Activated CD8-positive, alpha-beta memory T cell treated with anti-CD3 and anti-CD28 coated beads, Interleukin-2, amount 50 U/mL, for 4 hours (primary cell): ENCODE measurements around the gene MBTPS2.
"Not testable (repeated sequence)": the region's sequence is repeated elsewhere in the genome, so short reads cannot be mapped to it uniquely, and the experiment has no call there.

Source experiments
- DNase-seq: peaks from one replicate; pipeline ENCODE4 v3.0.0-alpha.2; 2020

The MBTPS2 gene

GRCh38 chrX:21863241-21863640 lies 23.8 kb downstream of the MBTPS2 start:
- DNase-seq = no peak

DNA sequence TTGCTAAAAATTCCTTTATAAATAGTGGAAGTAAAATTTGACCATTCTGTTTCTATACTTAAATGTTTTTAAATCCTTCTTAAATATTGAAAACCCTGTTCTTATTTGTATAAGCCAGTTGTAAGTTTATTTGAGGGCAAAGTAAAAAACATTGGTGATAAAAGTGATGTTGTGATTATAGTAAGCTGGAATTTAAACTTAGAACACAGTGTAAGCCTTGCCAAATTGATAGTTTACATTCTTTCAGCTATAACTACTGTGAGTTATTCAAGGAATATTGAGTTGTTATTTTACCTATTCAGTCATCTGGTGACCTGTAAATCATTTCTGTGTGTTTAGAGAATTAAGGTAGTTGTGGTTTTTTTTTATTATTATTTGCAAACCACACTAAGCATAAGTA lies 26.0 kb downstream of the MBTPS2 start:
- no peak for DNase-seq

DNA sequence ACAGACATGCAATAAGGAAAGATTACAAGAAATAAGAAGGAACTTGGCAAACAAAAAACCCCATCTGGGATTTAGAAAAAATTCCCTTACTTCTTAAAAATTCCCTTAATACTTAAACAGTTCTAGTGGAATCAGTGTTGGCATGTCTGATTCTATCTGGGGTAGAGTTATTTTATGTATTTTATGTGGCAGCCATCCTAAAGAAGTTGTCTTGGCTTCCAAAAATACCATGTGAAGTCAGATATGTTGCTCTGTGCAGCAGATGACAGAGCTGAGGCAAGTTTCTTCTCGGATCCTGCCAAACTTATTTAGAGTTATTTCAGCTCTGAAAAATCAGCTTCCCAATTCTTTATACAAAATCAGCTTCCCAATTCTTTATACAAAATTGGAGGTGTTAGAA lies 31.1 kb downstream of the MBTPS2 start:
- no peak for DNase-seq

DNA sequence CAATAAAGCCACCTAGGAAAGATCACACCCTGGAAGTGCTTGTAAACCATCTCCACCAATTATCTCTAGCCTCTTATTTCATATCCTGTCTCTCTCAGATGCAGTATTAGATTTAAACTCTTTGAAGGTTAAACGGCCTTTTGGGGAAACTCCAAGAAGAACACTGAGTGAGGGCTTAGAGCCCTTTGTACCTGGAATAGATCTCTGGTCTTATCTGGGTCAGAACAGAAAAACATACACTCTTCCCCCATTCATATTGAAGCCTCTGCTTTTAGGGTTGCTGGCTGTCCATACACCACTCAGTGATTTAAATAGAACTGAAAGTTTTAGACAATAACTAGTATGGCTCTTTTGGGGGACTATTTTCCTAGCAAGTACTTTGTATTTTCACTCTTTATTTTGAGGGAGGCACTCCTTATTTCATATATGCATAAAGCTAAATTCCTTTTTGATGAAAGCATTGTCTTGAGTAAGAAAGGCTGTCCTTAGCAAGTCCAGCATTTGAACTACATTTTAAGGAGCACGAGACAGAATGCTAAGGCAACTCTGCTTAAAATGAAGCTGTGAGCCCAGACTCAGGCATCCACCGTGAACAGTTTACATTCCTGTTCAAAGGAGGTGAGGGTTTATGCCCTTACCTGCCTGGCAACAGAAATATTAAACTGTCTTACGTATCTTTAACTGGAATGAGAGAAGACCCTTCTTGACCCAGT lies 33.8 kb downstream of the MBTPS2 start:
- DNase-seq = no peak

DNA sequence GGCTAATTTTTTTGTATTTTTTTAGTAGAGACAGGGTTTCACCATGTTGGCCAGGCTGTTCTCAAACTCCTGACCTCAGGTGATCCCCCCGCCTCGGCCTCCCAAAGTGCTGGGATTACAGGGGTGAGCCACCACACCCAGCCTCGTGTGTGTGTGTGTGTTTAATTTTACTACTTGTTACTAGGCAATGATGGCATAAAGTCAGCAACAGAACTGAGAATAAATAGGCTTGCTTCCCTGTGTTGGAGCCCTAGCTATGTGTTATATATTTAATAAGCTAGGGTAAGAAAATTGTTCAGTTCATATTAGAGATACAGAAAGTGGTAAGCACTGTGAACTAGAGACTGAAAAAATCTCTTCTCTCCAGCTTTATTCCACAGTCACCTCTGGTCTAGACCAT lies 34.8 kb downstream of the MBTPS2 start:
- DNase-seq = not testable (repeated sequence)

GRCh38 chrX:21875013-21875412 lies 35.6 kb downstream of the MBTPS2 start:
- DNase-seq = no peak

DNA sequence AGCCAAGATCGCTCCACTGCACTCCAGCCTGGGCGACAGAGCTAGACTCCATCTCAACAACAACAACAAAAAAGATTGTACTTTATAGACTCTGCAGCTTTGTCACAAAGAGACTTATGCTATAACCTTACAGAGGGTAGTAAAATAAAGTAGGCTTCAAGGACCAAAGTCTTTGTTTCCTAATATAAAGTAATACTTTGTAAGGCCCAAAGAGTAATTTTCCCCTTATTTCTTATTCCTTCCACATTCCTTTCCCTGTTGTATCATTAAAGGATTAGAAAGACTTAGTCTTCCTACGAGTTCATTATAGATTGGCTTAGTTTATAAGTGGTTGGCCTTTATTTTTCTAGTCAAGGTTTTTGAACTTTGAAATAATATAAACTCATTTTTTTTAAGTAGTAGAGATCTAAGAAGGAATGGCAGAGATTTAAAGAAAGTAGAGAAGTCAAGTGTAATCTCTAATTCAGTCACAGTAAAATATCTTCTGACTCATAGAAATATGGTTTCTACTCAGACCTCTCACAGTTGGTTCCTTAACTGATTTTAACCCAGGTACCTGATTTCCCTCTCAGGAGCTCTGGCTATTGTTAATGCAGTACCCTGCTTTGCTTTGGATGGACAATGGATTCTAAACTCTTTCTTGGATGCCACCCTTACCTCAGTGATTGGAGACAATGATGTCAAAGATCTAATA lies 42.6 kb downstream of the MBTPS2 start:
- no peak for DNase-seq

DNA sequence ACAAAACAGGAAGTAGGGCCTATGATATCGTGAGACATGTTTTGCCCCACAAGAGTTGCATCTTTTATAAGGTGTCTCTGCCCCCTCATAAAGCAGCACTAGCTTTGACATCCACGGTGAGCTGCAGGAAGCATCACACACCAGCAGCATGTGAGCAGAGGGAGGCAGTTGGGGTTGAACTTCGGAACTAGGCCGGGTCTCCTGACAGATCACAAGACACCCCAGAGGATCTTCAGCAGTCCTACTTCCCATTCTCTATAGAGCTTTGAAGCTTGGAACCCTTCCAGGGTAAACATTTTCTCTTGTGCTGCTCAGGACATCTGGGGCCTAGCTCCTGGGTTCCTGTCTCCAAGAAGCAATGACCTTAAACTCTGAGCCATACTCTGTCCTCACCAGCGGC lies 43.8 kb downstream of the MBTPS2 start:
- DNase-seq = no peak

DNA sequence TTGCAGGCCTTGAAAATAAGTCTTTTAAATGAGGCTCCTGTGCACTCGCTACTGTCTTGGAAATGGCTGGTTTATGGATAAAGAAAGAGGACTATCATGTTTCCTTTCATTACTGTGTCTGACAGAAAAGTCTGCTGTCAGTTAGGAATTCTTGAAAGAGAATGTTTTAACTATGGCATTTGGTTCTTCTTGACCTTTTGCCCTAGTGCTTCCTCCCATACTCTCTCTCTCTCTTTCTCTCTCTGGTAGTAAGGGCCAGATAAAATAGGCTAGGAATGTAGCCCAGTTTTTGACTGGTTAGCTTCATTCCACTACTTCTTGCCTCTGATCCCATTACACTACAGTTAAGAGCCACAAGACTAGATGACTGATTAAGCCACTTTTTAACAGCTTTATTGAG lies 46.2 kb downstream of the MBTPS2 start:
- no peak for DNase-seq

DNA sequence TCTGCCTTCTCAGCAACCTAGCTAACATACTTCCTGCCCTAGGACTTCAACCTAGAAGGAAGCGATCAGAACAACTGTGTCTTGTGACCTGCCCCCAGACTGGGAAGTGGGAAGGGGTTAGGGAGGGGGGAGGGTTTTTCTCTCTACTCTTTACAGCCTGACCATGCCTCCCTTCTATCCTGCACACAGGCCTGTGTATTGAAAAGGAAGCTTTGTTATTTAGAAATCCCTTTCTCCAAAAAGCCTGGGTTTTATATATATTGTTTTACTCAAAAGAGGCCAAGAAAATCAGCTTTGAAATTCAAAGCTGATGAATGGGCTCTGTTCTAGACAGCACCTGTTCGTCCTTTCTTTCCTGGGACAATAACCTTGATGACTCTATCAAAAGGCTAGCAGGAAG lies 65.9 kb downstream of the MBTPS2 start:
- DNase-seq = no peak

- DNase-seq = no peak
Observed at GRCh38 chrX:21905953-21906352, 66.5 kb downstream of the MBTPS2 start.

DNA sequence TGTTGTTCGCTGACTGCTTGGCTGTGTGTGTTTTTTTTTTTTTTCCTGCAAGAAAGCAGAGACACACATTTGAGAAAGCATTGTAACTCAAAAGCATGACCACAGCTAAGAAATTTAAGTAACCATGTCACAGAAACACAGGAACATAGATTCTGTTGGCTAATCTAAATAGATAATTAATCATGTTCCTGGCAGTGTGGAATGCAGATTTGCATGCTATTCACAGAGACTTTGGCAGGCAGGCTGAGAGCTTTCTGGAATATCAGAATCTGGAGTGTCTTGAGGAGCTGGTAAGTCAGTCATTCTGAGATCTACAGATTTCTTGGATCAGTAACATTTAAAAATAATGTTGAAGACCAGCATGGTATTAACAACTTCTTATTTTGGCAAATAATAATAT lies 67.8 kb downstream of the MBTPS2 start:
- DNase-seq = no peak

GRCh38 chrX:21911481-21911880 lies 72.1 kb downstream of the MBTPS2 start:
- no peak for DNase-seq

DNA sequence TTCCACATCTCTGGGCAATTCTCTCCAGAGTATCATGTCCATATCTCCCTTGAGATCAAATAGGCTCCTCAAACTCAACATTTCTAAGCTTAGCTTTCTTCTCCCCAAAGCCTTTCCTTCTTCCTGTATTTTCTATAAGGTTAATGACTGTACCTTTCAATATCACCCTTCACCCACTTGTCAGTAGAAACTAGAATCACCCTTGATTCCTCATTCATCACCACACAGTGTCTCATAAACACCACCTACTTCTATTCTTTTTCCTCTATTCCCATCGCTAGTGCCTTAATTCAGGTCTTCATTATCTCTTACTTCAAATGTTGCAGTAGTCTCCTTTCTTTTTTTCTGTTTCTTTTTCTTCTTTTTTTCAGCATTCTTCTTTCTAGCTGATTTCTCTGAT lies 72.8 kb downstream of the MBTPS2 start:
- DNase-seq = no peak

DNA sequence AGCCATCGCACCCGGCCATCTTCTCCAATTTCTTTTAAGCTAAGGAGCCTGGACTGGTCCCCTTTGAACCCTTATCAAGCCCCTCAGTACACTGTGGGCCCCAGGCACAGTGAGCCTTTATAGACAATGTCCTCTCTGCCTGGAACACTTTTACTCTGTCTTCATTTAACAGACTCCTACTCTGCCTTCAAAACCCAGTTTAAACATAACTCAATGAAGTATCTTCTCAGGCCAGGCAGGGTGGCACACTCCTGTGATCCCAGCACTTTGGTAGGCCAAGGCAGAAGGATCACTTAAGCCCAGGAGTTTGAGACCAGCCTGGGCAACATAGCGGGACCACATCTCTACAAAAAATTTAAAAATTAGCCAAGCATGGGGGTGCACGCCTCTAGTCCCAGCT lies 73.6 kb downstream of the MBTPS2 start:
- no peak for DNase-seq

DNA sequence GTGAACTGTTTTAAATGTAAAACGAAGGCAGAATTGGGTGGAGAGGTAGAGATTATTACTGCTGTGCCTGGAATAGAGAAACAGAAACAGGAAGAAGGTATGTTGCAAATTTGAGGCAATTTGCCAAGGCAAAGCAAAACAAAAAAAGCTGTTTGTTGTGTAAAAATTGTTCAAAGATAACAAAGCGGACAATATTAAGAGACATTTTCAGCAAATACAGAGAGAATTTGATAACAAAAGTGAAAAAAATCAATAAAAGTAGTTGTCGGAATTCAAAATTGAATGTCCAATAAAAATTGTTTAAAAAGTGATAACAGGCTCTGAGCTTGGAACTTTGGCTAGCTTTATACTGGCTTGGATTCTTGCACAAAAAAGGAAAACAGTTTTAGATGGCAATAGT lies 86.7 kb downstream of the MBTPS2 start:
- DNase-seq = no peak

GRCh38 chrX:21926527-21927278 lies 87.3 kb downstream of the MBTPS2 start:
- DNase-seq = no peak

- no peak for DNase-seq
Observed at GRCh38 chrX:21929209-21929608, 89.8 kb downstream of the MBTPS2 start.

GRCh38 chrX:21930986-21931385 lies 91.6 kb downstream of the MBTPS2 start:
- no peak for DNase-seq

GRCh38 chrX:21932292-21933002 lies 93.0 kb downstream of the MBTPS2 start:
- no peak for DNase-seq

DNA sequence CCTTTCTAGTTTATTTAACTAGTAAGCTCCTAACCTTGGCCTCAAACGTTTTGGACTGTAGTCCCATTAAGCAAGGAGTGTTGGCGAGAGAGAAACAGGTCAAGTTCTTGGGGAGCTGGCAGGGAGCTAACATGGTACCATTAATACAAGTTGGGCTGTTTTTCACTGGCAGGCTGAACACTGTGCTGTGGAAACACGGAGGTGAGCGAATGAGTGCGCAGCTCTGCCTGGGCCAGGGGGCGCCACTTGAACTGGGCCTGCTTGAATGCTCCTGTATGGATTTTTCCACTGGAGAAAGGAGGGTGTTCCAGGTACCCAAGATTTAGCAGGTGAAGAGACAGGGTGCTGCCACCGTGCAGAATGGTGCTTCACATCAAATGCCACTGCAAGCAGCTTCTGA lies 93.7 kb downstream of the MBTPS2 start:
- DNase-seq = no peak

- no peak for DNase-seq
Observed at GRCh38 chrX:21934414-21934813, 95.0 kb downstream of the MBTPS2 start.
